Measurements from ENCODE around the gene TAAR9. TPM values are rescaled to one million over a fixed set of nuclear protein-coding genes. Genes with fewer than 3 reads are reported as not detected.

The TAAR9 gene
- total RNA-seq (2022; extraction: Qiagen RNA extraction; ENCODE audit: low read depth), result not detected in 5 replicates

GRCh38 chr6:132537977-132538376 is at the start of gene TAAR9:
TSS of gene TAAR9 (plus strand) at chr6:132538277. CDS start at chr6:132538290, 13 bp downstream.

GRCh38 chr6:132512638-132513632 is 25.1 kb upstream of the TAAR9 start, which contains the start of gene STX7:
TSS of gene STX7 (minus strand) at chr6:132513116. CDS start at chr6:132503530, 9,586 bp downstream.

GRCh38 chr6:132552372-132552771 is 14.3 kb downstream of the TAAR9 start, which contains the start of gene TAAR8:
TSS of gene TAAR8 (plus strand) at chr6:132552672. CDS start at chr6:132552693, 21 bp downstream.

GRCh38 chr6:132570221-132570777 is 32.2 kb downstream of the TAAR9 start, which contains the start of gene TAAR6:
TSS of gene TAAR6 (plus strand) at chr6:132570322. CDS start at chr6:132570322, 0 bp downstream.

Other genes starting within 250 kb of the TAAR9 start
- 1.5 to 2.1 TPM (median 2.0 TPM) in 5 replicates for gene MOXD1, start 136.8 kb upstream of the TAAR9 start, total RNA-seq (2022; extraction: Qiagen RNA extraction; ENCODE audit: low read depth)
- 21.7 to 26.7 TPM (median 23.2 TPM) in 5 replicates for gene STX7, start 25.2 kb upstream of the TAAR9 start, total RNA-seq (2022; extraction: Qiagen RNA extraction; ENCODE audit: low read depth)
- gene TAAR8, start 14.4 kb downstream of the TAAR9 start, total RNA-seq (2022; extraction: Qiagen RNA extraction; ENCODE audit: low read depth), result not detected in 5 replicates
- gene TAAR6, start 32.0 kb downstream of the TAAR9 start, total RNA-seq (2022; extraction: Qiagen RNA extraction; ENCODE audit: low read depth), result not detected in 5 replicates
- not detected in 5 replicates for gene TAAR5, start 51.5 kb downstream of the TAAR9 start, total RNA-seq (2022; extraction: Qiagen RNA extraction; ENCODE audit: low read depth)
- not detected in 5 replicates for gene TAAR2, start 86.0 kb downstream of the TAAR9 start, total RNA-seq (2022; extraction: Qiagen RNA extraction; ENCODE audit: low read depth)
- not detected in 5 replicates for gene TAAR1, start 120.9 kb downstream of the TAAR9 start, total RNA-seq (2022; extraction: Qiagen RNA extraction; ENCODE audit: low read depth)
- 0.04 to 0.09 TPM (median 0.07 TPM) in 5 replicates for gene VNN1, start 175.8 kb downstream of the TAAR9 start, total RNA-seq (2022; extraction: Qiagen RNA extraction; ENCODE audit: low read depth)
- not detected in 5 replicates for gene VNN2, start 219.6 kb downstream of the TAAR9 start, total RNA-seq (2022; extraction: Qiagen RNA extraction; ENCODE audit: low read depth)